SK-N-SH (cell line): ENCODE data around the gene ZNF132. TPM values are rescaled to one million over a fixed set of nuclear protein-coding genes. Genes with fewer than 3 reads are reported as not detected.

Experiments
- CTCF ChIA-PET: fragments of 300-600, 350-600 bp; formaldehyde crosslinking; extraction: SDS; loops from one replicate; lab custom pipeline; 2021; lab: Yijun Ruan, JAX
- POLR2A ChIA-PET: fragments of 350-600 bp; sonication (Branson Sonifier 250); formaldehyde crosslinking; extraction: SDS; loops from one replicate; lab custom pipeline; 2020; ENCODE audit warnings: antibody characterized with exemption, inconsistent platforms; lab: Yijun Ruan, JAX
- DNase-seq: peaks from one replicate; pipeline ENCODE4 v3.0.0; 2012
- H2AFZ ChIP-seq: fragments of 200-600 bp; sonication (generic); 2 replicates; pipeline ENCODE4 v1.8.1; 2016; ENCODE audit warnings: antibody characterized with exemption, mild to moderate bottlenecking, low read depth
- H3F3A ChIP-seq: fragments of 200-600 bp; sonication (generic); replicated peaks from 2 replicates; pipeline ENCODE3; 2016; ENCODE audit warnings: antibody characterized with exemption, mild to moderate bottlenecking; ENCODE audit not compliant: insufficient read depth
- H3K27ac ChIP-seq, 2 experiments: fragments of 200-500 bp in 1 of 2; fragments of 200-600 bp in 1 of 2; sonication (Bioruptor generic) in 1 of 2; sonication (generic), shearing (Covaris generic) in 1 of 2; 2 replicates each; pipeline versions ENCODE4 v1.5.1 to v1.6.1; 2014 to 2016; ENCODE audit warnings: low read depth in 2 of 2, inconsistent platforms in 1 of 2, low read length in 1 of 2, mild to moderate bottlenecking in 1 of 2, mixed read lengths in 1 of 2
- H3K27me3 ChIP-seq: fragments of 200-600 bp; sonication (generic), shearing (Covaris generic); 2 replicates; pipeline ENCODE4 v1.6.1; 2016; ENCODE audit warnings: mixed run types; ENCODE audit not compliant: insufficient read depth
- H3K36me3 ChIP-seq, 2 experiments: fragments of 200-500 bp in 1 of 2; fragments of 200-600 bp in 1 of 2; sonication (Bioruptor generic) in 1 of 2; sonication (generic) in 1 of 2; replicated peaks in 1 of 2; 2 replicates each; pipeline versions ENCODE3 to v1.5.1; 2014 to 2016; ENCODE audit warnings: low read length in 1 of 2, mild to moderate bottlenecking in 1 of 2; ENCODE audit not compliant: insufficient read depth in 2 of 2, control insufficient read depth in 1 of 2
- H3K4me1 ChIP-seq, 2 experiments: fragments of 200-500 bp in 1 of 2; fragments of 200-600 bp in 1 of 2; sonication (Bioruptor generic) in 1 of 2; sonication (generic), shearing (Covaris generic) in 1 of 2; 2 replicates each; pipeline versions ENCODE4 v1.5.1 to v1.6.1; 2014 to 2016; ENCODE audit warnings: low read depth in 1 of 2, low read length in 1 of 2, mixed run types in 1 of 2; ENCODE audit not compliant: insufficient read depth in 2 of 2, control insufficient read depth in 1 of 2
- H3K4me2 ChIP-seq: fragments of 200-600 bp; sonication (generic), shearing (Covaris generic); 2 replicates; pipeline ENCODE4 v1.6.1; 2017; ENCODE audit warnings: mixed run types
- H3K4me3 ChIP-seq, 2 experiments: fragments of 200-500 bp in 1 of 2; fragments of 200-600 bp in 1 of 2; sonication (Bioruptor generic) in 1 of 2; sonication (generic), shearing (Covaris generic) in 1 of 2; 2 replicates each; pipeline versions ENCODE4 v1.5.1 to v1.8.1; 2014 to 2016; ENCODE audit warnings: low read depth in 2 of 2, inconsistent platforms in 1 of 2, low read length in 1 of 2, mild to moderate bottlenecking in 1 of 2, mixed read lengths in 1 of 2, moderate library complexity in 1 of 2
- H3K79me2 ChIP-seq: fragments of 200-600 bp; sonication (generic); 2 replicates; pipeline ENCODE4 v1.8.1; 2017; ENCODE audit warnings: mild to moderate bottlenecking; ENCODE audit not compliant: insufficient read depth
- H3K9ac ChIP-seq: fragments of 200-600 bp; sonication (generic); 2 replicates; pipeline ENCODE4 v1.6.1; 2017; ENCODE audit warnings: mixed run types
- H3K9me2 ChIP-seq: fragments of 200-600 bp; sonication (generic); 2 replicates; pipeline ENCODE4 v1.6.1; 2017; ENCODE audit warnings: mixed run types
- H3K9me3 ChIP-seq: fragments of 200-600 bp; sonication (generic); 2 replicates; pipeline ENCODE4 v1.6.1; 2017; ENCODE audit warnings: mixed run types, mild to moderate bottlenecking, moderate library complexity
- H4K20me1 ChIP-seq: fragments of 200-600 bp; sonication (generic); 2 replicates; pipeline ENCODE4 v1.6.1; 2017; ENCODE audit warnings: mild to moderate bottlenecking, mixed run types; ENCODE audit not compliant: insufficient read depth
- CHD2 ChIP-seq: fragments of 150-350 bp; IDR thresholded peaks from 2 replicates; pipeline ENCODE4 v1.6.1; 2018; ENCODE audit warnings: low read length; ENCODE audit not compliant: partially characterized antibody
- EP300 ChIP-seq, 2 experiments: IDR thresholded peaks; 2 replicates each; pipeline versions ENCODE4 v1.4.0 to v1.6.1; 2012; ENCODE audit warnings: borderline replicate concordance in 1 of 2, low read depth in 1 of 2, low read length in 1 of 2
- FOXM1 ChIP-seq: IDR thresholded peaks from 2 replicates; pipeline ENCODE4 v1.4.0; 2012; ENCODE audit warnings: low read depth, mild to moderate bottlenecking
- GABPA ChIP-seq: IDR thresholded peaks from 2 replicates; pipeline ENCODE4 v1.4.0; 2012; ENCODE audit warnings: low read depth, mild to moderate bottlenecking
- JUND ChIP-seq: IDR thresholded peaks from 2 replicates; pipeline ENCODE4 v1.4.0; 2012
- MEF2A ChIP-seq: IDR thresholded peaks from 2 replicates; pipeline ENCODE4 v1.4.0; 2012; ENCODE audit warnings: low read depth, borderline replicate concordance
- MXI1 ChIP-seq: IDR thresholded peaks from 2 replicates; pipeline ENCODE4 v1.6.1; 2012; ENCODE audit warnings: mild to moderate bottlenecking, low read depth, low read length, improper control_type of control experiment
- NFIC ChIP-seq: IDR thresholded peaks from 2 replicates; pipeline ENCODE4 v1.4.0; 2012; ENCODE audit warnings: borderline replicate concordance
- PBX3 ChIP-seq: IDR thresholded peaks from 2 replicates; pipeline ENCODE4; 2012
- POLR2AphosphoS5 ChIP-seq: IDR thresholded peaks from 2 replicates; pipeline ENCODE4 v1.6.1; 2012; ENCODE audit warnings: low read depth, low read length
- RAD21 ChIP-seq: IDR thresholded peaks from 2 replicates; pipeline ENCODE4 v1.6.1; 2012; ENCODE audit warnings: mild to moderate bottlenecking, low read length
- RCOR1 ChIP-seq: fragments of 150-350 bp; IDR thresholded peaks from 2 replicates; pipeline ENCODE4 v1.6.1; 2017; ENCODE audit warnings: antibody characterized with exemption, low read length
- REST ChIP-seq: IDR thresholded peaks from 2 replicates; pipeline ENCODE4 v1.6.1; 2012; ENCODE audit warnings: mild to moderate bottlenecking, low read depth, low read length, moderate library complexity
- TAF1 ChIP-seq: IDR thresholded peaks from 2 replicates; pipeline ENCODE4 v1.6.1; 2012; ENCODE audit warnings: low read depth, mild to moderate bottlenecking, low read length, moderate library complexity, borderline replicate concordance
- TCF12 ChIP-seq: IDR thresholded peaks from 2 replicates; pipeline ENCODE4 v1.4.0; 2012
- TEAD4 ChIP-seq: IDR thresholded peaks from 2 replicates; pipeline ENCODE4 v1.4.0; 2012; ENCODE audit warnings: mild to moderate bottlenecking, borderline replicate concordance; ENCODE audit not compliant: insufficient read depth
- USF1 ChIP-seq: IDR thresholded peaks from 2 replicates; pipeline ENCODE4 v1.4.0; 2012; ENCODE audit warnings: low read depth, borderline replicate concordance
- YY1 ChIP-seq: IDR thresholded peaks from 2 replicates; pipeline ENCODE4 v1.4.0; 2012; ENCODE audit warnings: low read depth, mild to moderate bottlenecking
- ZBTB33 ChIP-seq: IDR thresholded peaks from 2 replicates; pipeline ENCODE4 v1.4.0; 2012; ENCODE audit warnings: low read depth, borderline replicate concordance
- WGBS: methylation state at CpG from one replicate; pipeline ENCODE4 v1.1.6; 2017; ENCODE audit warnings: low lambda C conversion rate; 5-methylcytosine and 5-hydroxymethylcytosine counted together
- polyA plus RNA-seq, 3 experiments: library from polyadenylated mRNA; depleted of rRNA; stranded (reverse); fragments of >200 nt; gene quantifications; 2 replicates each; pipeline ENCODE4 v1.2.3, GENCODE V29; 2012
- TF ChIP-seq, protein P1 (sequence below): fragments of 150-350 bp; IDR thresholded peaks from 2 replicates; pipeline ENCODE4 v1.6.1; 2016; ENCODE audit warnings: mild to moderate bottlenecking, low read depth, low read length
- TF ChIP-seq, protein P2 (sequence below): fragments of 200-600 bp; sonication (generic); IDR thresholded peaks from 2 replicates; pipeline ENCODE4 v1.6.1; 2017; ENCODE audit warnings: antibody characterized with exemption, mild to moderate bottlenecking, moderate library complexity

The ZNF132 gene
- polyA plus RNA-seq, 1 of the 3 experiments (the other 2 are of a cell fraction), result 1.3 TPM

DNA sequence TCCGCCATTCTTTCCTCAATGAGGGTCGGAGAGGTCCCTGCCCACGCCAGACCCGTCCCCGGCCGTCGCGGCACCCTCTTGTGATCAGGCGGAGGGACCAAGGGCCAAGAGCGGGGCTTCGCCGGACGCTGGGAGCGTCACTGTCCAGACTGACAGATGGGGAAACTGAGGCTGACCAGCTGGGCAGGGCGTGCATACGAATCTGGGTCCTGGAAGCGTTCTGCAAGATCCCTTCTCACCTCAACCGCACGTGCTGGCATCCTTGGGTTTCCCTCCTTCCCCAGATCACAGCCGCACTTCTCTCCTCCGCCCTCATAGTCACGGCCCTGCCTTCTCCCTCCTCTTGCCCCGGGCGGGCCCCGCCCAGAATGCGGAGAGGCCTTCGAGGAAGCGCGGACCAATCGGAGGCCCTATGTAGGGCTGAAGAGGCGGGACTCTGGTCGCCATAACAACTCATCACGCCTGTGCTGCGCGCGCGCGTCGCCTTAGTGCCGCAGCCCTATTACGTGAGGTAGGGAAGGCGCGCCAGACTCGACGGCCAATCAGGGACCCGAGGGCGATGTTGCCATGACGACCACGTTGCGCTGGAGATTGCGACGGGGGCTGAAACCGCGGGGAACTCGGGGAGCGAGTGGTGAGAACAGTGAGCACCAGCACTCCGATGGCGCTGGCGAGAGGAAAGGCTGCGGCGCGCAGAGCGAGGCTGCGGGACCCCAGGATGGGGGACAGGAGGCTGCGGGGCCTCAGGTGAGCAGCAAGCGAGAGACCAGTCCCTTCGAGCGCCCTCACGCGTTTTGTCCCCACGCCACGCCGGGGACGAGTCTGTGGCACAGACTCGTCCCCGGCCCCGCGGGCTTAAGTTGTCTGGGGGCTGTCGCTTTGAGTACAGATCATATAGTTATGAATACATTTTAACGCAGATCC is 38.8 kb downstream of the ZNF132 start:
- peaks cover 19% of the 10 kb centered on the region for H3F3A ChIP-seq
- POLR2A ChIA-PET, result interaction anchor here (1.6 kb wide), 1 partner anchor 39 kb away, joined by 6 read pairs; the partner anchor contains the start of gene ZNF497
- CTCF ChIA-PET, result no interaction called here
- TF ChIP-seq REST (no peak), POLR2AphosphoS5 (peak; percentile 50), NFIC (no peak), MEF2A (no peak), TAF1 (peak; percentile 75; the same call in 1 of the 2 replicates), TCF12 (no peak), USF1 (no peak), CHD2 (peak; percentile 59), GABPA (no peak), TEAD4 (no peak), FOXM1 (no peak), MXI1 (peak; percentile 95), ZBTB33 (no peak), JUND (no peak), RCOR1 (no peak), PBX3 (no peak), EP300 (IDR thresholded peaks at IDR 0.05; ENCODE audit: borderline replicate concordance in 1 of 2, low read depth in 1 of 2, low read length in 1 of 2) (0 out of 4 replicates have a peak, but pooled peaks of 1 of the 2 experiments have one; percentile 29), YY1 (no peak), RAD21 (no peak)
- TF ChIP-seq, protein P1, sequence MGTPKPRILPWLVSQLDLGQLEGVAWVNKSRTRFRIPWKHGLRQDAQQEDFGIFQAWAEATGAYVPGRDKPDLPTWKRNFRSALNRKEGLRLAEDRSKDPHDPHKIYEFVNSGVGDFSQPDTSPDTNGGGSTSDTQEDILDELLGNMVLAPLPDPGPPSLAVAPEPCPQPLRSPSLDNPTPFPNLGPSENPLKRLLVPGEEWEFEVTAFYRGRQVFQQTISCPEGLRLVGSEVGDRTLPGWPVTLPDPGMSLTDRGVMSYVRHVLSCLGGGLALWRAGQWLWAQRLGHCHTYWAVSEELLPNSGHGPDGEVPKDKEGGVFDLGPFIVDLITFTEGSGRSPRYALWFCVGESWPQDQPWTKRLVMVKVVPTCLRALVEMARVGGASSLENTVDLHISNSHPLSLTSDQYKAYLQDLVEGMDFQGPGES, result peak; percentile 36; the same call in 1 of the 2 replicates
- TF ChIP-seq, protein P2, sequence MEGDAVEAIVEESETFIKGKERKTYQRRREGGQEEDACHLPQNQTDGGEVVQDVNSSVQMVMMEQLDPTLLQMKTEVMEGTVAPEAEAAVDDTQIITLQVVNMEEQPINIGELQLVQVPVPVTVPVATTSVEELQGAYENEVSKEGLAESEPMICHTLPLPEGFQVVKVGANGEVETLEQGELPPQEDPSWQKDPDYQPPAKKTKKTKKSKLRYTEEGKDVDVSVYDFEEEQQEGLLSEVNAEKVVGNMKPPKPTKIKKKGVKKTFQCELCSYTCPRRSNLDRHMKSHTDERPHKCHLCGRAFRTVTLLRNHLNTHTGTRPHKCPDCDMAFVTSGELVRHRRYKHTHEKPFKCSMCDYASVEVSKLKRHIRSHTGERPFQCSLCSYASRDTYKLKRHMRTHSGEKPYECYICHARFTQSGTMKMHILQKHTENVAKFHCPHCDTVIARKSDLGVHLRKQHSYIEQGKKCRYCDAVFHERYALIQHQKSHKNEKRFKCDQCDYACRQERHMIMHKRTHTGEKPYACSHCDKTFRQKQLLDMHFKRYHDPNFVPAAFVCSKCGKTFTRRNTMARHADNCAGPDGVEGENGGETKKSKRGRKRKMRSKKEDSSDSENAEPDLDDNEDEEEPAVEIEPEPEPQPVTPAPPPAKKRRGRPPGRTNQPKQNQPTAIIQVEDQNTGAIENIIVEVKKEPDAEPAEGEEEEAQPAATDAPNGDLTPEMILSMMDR, result 0 out of 2 replicates have a peak, but pooled peaks have one; percentile 10

More for the DNA sequence above, 38.8 kb downstream of the ZNF132 start:
- peak overlapping the region; percentile 89 for H2AFZ ChIP-seq
- peak overlapping the region; percentile 71 to 83 for H3K4me3 ChIP-seq
- no peaks in the 10 kb centered on the region for H4K20me1 ChIP-seq
- H3K27me3 ChIP-seq, result no peaks in the 10 kb centered on the region
- no peaks in the 10 kb centered on the region for H3K9me2 ChIP-seq
- no peaks in the 10 kb centered on the region for H3K36me3 ChIP-seq
- peak; percentile 97 for DNase-seq
- H3K79me2 ChIP-seq, result peaks cover 17% of the 10 kb centered on the region
- H3K4me1 ChIP-seq, result peaks cover 6 to 20% of the 10 kb centered on the region in 2 experiments; a peak in 2 of 4 replicates
- peak overlapping the region; percentile 75 to 87; a peak in 3 of 4 replicates for H3K27ac ChIP-seq
- no peaks in the 10 kb centered on the region for H3K9me3 ChIP-seq
- WGBS, result 3% methylated on average over 66 of the region's 80 CpGs
- peak overlapping the region; percentile 77 for H3K9ac ChIP-seq
- H3K4me2 ChIP-seq, result peak overlapping the region; percentile 100
